GM19455 (cell line): Measurements from ENCODE around the gene MDH1.
"Not testable (repeated sequence)": the region's sequence is repeated elsewhere in the genome, so short reads cannot be mapped to it uniquely, and the experiment has no call there.

Source experiments
- ATAC-seq: cut with Tn5 transposase; IDR thresholded peaks from one replicate; pipeline ENCODE4 v1.9.1; 2021; ENCODE audit not compliant: unreplicated experiment

The MDH1 gene

GRCh38 chr2:63587814-63588384 is 864 bp upstream of the MDH1 start:
- peak; percentile 1 for ATAC-seq

- ATAC-seq = peak; percentile 8
Measured at GRCh38 chr2:63589148-63589958, 590 bp downstream of the MDH1 start.

GRCh38 chr2:63590626-63591408 is 2.1 kb downstream of the MDH1 start:
- no peak for ATAC-seq

GRCh38 chr2:63591566-63592175 is 2.9 kb downstream of the MDH1 start:
- ATAC-seq = no peak

- ATAC-seq = no peak
Measured at GRCh38 chr2:63594660-63595059, 5.9 kb downstream of the MDH1 start.

- no peak for ATAC-seq
Measured at GRCh38 chr2:63596401-63596883, 7.7 kb downstream of the MDH1 start.

GRCh38 chr2:63598981-63599380 is 10.2 kb downstream of the MDH1 start:
- ATAC-seq = no peak

GRCh38 chr2:63600881-63601460 is 12.2 kb downstream of the MDH1 start:
- no peak for ATAC-seq

GRCh38 chr2:63604666-63605065 is 15.9 kb downstream of the MDH1 start:
- ATAC-seq = no peak

- not testable (repeated sequence) for ATAC-seq
Measured at GRCh38 chr2:63608865-63609264, 20.1 kb downstream of the MDH1 start.

- ATAC-seq = no peak
Measured at GRCh38 chr2:63610525-63610924, 21.8 kb downstream of the MDH1 start.

GRCh38 chr2:63613391-63613901 is 24.7 kb downstream of the MDH1 start:
- no peak for ATAC-seq

GRCh38 chr2:63614448-63614968 is 25.7 kb downstream of the MDH1 start:
- no peak for ATAC-seq

- ATAC-seq = no peak
Measured at GRCh38 chr2:63614983-63615945, 26.5 kb downstream of the MDH1 start.

GRCh38 chr2:63617366-63617765 is 28.6 kb downstream of the MDH1 start:
- ATAC-seq = no peak

- no peak for ATAC-seq
Measured at GRCh38 chr2:63619328-63619727, 30.6 kb downstream of the MDH1 start.

GRCh38 chr2:63622751-63623150 is 34.0 kb downstream of the MDH1 start:
- no peak for ATAC-seq

- ATAC-seq = not testable (repeated sequence)
Measured at GRCh38 chr2:63623763-63624162, 35.0 kb downstream of the MDH1 start.

- no peak for ATAC-seq
Measured at GRCh38 chr2:63627866-63628265, 39.1 kb downstream of the MDH1 start.
